ENCODE measurements around the gene NEK5. TPM values are rescaled to one million over a fixed set of nuclear protein-coding genes. Genes with fewer than 3 reads are reported as not detected.
"Not testable (repeated sequence)": the region's sequence is repeated elsewhere in the genome, so short reads cannot be mapped to it uniquely, and the experiment has no call there.

The NEK5 gene
- total RNA-seq, 1 donor from 2014 or later, result 0.50 TPM

DNA sequence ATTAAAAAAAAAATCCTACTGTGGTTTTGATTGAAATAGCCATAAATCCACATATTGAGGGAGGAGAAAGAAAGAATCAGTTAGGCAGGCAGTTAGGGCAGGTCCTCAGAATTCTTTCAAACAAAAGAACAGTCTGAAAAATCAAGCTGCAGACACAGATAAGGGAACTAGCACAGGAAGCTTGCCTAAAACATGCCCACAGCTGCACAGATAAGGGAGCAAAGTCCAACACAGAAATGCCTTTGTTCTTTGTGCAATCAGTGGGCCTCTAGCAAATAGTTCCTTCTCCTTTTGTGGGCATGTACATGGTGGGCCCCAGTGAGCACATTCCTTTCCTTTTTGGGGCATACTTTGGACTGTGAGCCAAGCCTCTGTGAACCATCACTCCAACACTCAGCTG, 61.6 kb downstream of the NEK5 start:
- no peaks in the 10 kb centered on the region for H3K36me3 ChIP-seq (ENCODE audit: insufficient read depth, low read length)
- H3K4me2 ChIP-seq (ENCODE audit: low read length), result no peak overlapping the region
- DNase-seq (ENCODE audit: low read depth) (no peak), FAIRE-seq (no peak)
- H2AFZ ChIP-seq (ENCODE audit: low read depth, low read length), result no peak overlapping the region
- no peaks in the 10 kb centered on the region for H3K27me3 ChIP-seq (ENCODE audit: insufficient read depth, low read length)
- H3K27ac ChIP-seq (ENCODE audit: low read depth, low read length), result no peak overlapping the region
- H3K4me1 Mint-ChIP-seq (ENCODE audit: low read depth, unreplicated experiment), result no peaks in the 10 kb centered on the region
- H3K9me3 ChIP-seq (ENCODE audit: insufficient read depth, low read depth, low read length), result peaks cover 11% of the 10 kb centered on the region
- no peak overlapping the region for H3K9ac ChIP-seq (ENCODE audit: low read length)
- H3K4me3 ChIP-seq (ENCODE audit: insufficient read depth, low read depth, low read length), result no peak overlapping the region
- H3K4me1 ChIP-seq (ENCODE audit: insufficient read depth, low read length), result no peaks in the 10 kb centered on the region
- H4K20me1 ChIP-seq (ENCODE audit: insufficient read depth, low read length), result no peaks in the 10 kb centered on the region
- no peak overlapping the region for H3K27ac Mint-ChIP-seq (ENCODE audit: unreplicated experiment)
- no peaks in the 10 kb centered on the region for H3K79me2 ChIP-seq (ENCODE audit: insufficient read depth, low read length)
- no peak for TF ChIP-seq EZH2 (IDR thresholded peaks at IDR 0.05; ENCODE audit: insufficient read depth, low read length)
- TF ChIP-seq, protein P1, sequence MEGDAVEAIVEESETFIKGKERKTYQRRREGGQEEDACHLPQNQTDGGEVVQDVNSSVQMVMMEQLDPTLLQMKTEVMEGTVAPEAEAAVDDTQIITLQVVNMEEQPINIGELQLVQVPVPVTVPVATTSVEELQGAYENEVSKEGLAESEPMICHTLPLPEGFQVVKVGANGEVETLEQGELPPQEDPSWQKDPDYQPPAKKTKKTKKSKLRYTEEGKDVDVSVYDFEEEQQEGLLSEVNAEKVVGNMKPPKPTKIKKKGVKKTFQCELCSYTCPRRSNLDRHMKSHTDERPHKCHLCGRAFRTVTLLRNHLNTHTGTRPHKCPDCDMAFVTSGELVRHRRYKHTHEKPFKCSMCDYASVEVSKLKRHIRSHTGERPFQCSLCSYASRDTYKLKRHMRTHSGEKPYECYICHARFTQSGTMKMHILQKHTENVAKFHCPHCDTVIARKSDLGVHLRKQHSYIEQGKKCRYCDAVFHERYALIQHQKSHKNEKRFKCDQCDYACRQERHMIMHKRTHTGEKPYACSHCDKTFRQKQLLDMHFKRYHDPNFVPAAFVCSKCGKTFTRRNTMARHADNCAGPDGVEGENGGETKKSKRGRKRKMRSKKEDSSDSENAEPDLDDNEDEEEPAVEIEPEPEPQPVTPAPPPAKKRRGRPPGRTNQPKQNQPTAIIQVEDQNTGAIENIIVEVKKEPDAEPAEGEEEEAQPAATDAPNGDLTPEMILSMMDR (IDR thresholded peaks at IDR 0.05; ENCODE audit: insufficient read depth, low read depth, low read length), result no peak
- H3K9me3 Mint-ChIP-seq (ENCODE audit: unreplicated experiment), result peaks cover 34% of the 10 kb centered on the region
- no peaks in the 10 kb centered on the region for H3K27me3 Mint-ChIP-seq (ENCODE audit: low read depth, unreplicated experiment)
- H3K4me3 Mint-ChIP-seq (ENCODE audit: unreplicated experiment), result no peak overlapping the region
- H3K36me3 Mint-ChIP-seq (ENCODE audit: low read depth, unreplicated experiment), result peaks cover 10% of the 10 kb centered on the region

DNA sequence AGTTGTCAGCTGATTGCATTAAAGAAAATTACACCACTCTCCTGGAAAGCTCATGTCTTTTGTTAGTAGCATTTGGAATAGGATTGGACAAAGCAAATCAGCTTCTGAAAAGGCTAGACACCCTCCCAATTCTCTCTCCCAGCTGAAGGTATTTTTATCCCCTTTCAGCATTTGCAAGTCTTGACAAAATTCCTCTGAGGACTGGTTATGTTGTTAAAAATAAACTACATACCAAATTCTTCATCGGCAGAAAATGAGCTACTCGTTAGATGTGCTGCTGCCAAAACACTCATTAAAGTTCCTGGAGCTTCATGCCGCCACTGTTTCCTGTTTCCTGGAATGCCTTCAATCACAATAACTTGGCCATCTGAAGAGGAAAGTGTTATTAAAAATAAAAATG, 67.3 kb downstream of the NEK5 start:
- FAIRE-seq (no peak), DNase-seq (ENCODE audit: low read depth) (peak; percentile 30)
- Mint-ChIP-seq H3K9me3 (ENCODE audit: unreplicated experiment) (peaks cover 19% of the 10 kb centered on the region), H3K4me1 (ENCODE audit: low read depth, unreplicated experiment) (no peaks in the 10 kb centered on the region), H3K27me3 (ENCODE audit: low read depth, unreplicated experiment) (no peaks in the 10 kb centered on the region), H3K36me3 (ENCODE audit: low read depth, unreplicated experiment) (peaks cover 5% of the 10 kb centered on the region), H3K27ac (ENCODE audit: unreplicated experiment) (no peak overlapping the region), H3K4me3 (ENCODE audit: unreplicated experiment) (no peak overlapping the region)
- Histone ChIP-seq H3K27me3 (ENCODE audit: insufficient read depth, low read length) (no peaks in the 10 kb centered on the region), H3K9ac (ENCODE audit: low read length) (no peak overlapping the region), H3K4me3 (ENCODE audit: insufficient read depth, low read depth, low read length) (no peak overlapping the region), H3K79me2 (ENCODE audit: insufficient read depth, low read length) (no peaks in the 10 kb centered on the region), H3K4me1 (ENCODE audit: insufficient read depth, low read length) (no peaks in the 10 kb centered on the region), H3K9me3 (ENCODE audit: insufficient read depth, low read depth, low read length) (peaks cover 3% of the 10 kb centered on the region), H3K4me2 (ENCODE audit: low read length) (no peak overlapping the region), H4K20me1 (ENCODE audit: insufficient read depth, low read length) (no peaks in the 10 kb centered on the region), H3K27ac (ENCODE audit: low read depth, low read length) (no peak overlapping the region), H3K36me3 (ENCODE audit: insufficient read depth, low read length) (no peaks in the 10 kb centered on the region), H2AFZ (ENCODE audit: low read depth, low read length) (no peak overlapping the region)
- TF ChIP-seq, protein P1 (IDR thresholded peaks at IDR 0.05; ENCODE audit: insufficient read depth, low read depth, low read length), result no peak
- no peak for TF ChIP-seq EZH2 (IDR thresholded peaks at IDR 0.05; ENCODE audit: insufficient read depth, low read length)

DNA sequence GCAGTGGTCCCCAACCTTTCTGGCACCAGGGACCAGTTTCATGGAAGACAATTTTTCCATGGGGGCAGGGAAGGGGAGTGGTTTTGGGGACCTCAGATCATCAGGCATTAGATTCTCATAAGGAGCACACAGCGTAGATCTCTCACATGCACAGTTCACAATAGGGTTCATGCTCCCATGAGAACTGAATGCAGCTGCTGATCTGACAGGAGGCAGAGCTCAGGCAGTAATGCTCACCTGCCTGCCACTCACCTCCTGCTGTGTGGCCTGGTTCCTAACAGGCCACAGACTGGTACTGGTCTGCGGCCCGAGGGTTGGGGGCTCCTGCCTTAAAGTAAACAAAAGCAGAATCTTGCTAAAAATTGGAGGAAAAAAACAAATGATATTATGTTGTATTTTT, 67.8 kb downstream of the NEK5 start:
- not testable (repeated sequence) for H3K4me2 ChIP-seq (ENCODE audit: low read length); H3K9ac ChIP-seq (ENCODE audit: low read length); H3K27ac ChIP-seq (ENCODE audit: low read depth, low read length); DNase-seq (ENCODE audit: low read depth); H3K4me3 Mint-ChIP-seq (ENCODE audit: unreplicated experiment); FAIRE-seq; H2AFZ ChIP-seq (ENCODE audit: low read depth, low read length); H3K4me1 ChIP-seq (ENCODE audit: insufficient read depth, low read length); H4K20me1 ChIP-seq (ENCODE audit: insufficient read depth, low read length); H3K36me3 Mint-ChIP-seq (ENCODE audit: low read depth, unreplicated experiment); H3K36me3 ChIP-seq (ENCODE audit: insufficient read depth, low read length); H3K4me1 Mint-ChIP-seq (ENCODE audit: low read depth, unreplicated experiment); H3K79me2 ChIP-seq (ENCODE audit: insufficient read depth, low read length); H3K27me3 ChIP-seq (ENCODE audit: insufficient read depth, low read length); H3K27ac Mint-ChIP-seq (ENCODE audit: unreplicated experiment); H3K4me3 ChIP-seq (ENCODE audit: insufficient read depth, low read depth, low read length); H3K27me3 Mint-ChIP-seq (ENCODE audit: low read depth, unreplicated experiment); H3K9me3 ChIP-seq (ENCODE audit: insufficient read depth, low read depth, low read length)
- H3K9me3 Mint-ChIP-seq (ENCODE audit: unreplicated experiment), result peaks cover 19% of the 10 kb centered on the region

All from astrocyte (in vitro differentiated cells and primary cell).